Erythroblast (primary cell): ENCODE data around the gene TGFBR2.

Experiments used
- GATA1 ChIP-seq: IDR thresholded peaks from 2 replicates; pipeline ENCODE4 v1.6.1; 2011; ENCODE audit warnings: low read depth, mild to moderate bottlenecking, control low read depth, low read length, moderate library complexity
- POLR2A ChIP-seq: IDR thresholded peaks from 2 replicates; pipeline ENCODE4 v1.6.1; 2011; ENCODE audit warnings: mild to moderate bottlenecking, low read length

DNA sequence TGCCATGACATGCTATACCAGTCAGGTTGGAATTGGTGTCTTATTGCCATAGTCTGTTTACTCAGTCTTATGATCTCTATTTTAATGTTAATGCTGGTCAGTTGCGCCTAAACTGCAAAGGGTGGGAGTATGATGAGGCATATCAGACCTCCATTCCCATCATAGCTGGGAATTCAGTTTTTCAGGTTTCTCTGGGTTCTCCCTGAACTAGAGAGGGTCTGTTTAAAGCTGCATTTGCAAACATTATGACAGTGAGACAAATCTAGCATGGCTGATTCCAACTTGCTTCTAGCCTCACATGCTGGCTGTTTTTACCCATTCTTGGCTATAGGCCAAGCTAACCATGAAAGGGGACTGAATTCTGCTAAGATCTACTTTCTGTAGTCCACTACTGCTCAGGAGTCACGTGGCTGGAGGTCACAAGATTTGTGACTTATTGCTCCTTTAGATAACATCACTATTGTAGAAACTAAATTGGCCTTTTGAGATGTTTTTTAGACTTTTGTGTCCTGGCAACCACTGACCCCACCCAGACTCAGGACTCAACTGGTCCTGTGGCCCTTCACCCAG is 96.5 kb downstream of the TGFBR2 start:
- TF ChIP-seq POLR2A (no peak), GATA1 (no peak)
